GM18870 (cell line): Measurements from ENCODE around the gene MCF2L.
"Not testable (repeated sequence)": the region's sequence is repeated elsewhere in the genome, so short reads cannot be mapped to it uniquely, and the experiment has no call there.

Experiments used
- ATAC-seq: cut with Tn5 transposase; IDR thresholded peaks from one replicate; pipeline ENCODE4 v1.9.1; 2021; ENCODE audit warnings: moderate library complexity; ENCODE audit not compliant: unreplicated experiment

MCF2L gene

GRCh38 chr13:113029487-113030258 lies 60.7 kb downstream of the MCF2L start:
- ATAC-seq, result no peak

DNA sequence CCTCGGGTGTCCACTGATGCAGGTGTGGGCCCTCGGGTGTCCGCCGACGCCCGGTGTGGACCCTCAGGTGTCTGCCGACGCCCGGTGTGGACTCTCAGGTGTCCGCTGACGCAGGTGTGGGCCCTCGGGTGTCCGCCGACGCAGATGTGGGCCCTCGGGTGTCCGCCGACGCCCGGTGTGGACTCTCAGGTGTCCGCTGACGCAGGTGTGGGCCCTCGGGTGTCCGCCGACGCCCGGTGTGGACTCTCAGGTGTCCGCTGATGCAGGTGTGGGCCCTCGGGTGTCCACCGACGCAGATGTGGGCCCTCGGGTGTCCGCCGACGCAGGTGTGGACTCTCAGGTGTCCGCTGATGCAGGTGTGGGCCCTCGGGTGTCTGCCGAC lies 61.2 kb downstream of the MCF2L start:
- not testable (repeated sequence) for ATAC-seq

DNA sequence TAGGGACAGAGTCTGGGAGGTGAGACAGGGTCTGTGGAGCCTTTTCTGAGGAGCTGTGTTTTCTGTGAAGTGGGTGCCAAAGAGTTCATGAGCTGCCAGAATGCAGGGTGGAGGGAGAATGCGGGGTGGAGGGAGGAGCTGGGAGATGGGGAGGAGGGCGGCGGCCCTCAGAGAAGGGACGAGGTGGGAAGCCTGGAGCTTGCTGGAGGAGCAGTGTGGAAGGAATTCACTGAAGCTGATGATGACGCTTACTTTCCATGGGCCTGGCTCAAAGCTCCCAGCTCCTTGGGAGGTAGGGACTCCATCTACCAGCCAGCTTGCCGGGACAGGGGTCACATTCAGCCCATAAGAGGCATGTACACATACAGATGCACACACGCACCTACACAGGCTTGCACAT lies 62.5 kb downstream of the MCF2L start:
- ATAC-seq, result no peak

DNA sequence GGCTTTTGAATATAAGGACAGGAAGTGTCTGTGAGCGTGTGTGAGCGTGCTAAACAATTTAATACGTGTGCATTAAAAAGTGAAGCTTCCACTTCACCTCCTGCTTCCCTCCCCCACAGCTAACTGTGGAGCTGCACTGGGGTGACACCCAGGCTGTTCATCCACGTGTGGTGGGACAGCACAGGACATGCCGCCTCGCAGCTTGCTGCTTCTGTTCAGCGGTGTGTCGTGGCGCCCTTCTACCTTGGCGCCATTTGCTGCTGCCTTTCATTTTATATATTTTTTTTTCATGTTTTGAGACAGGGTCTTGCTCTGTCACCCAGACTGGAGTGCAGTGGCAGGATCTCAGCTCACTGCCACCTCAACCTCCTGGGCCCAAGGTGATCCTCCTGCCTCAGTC lies 63.3 kb downstream of the MCF2L start:
- ATAC-seq, result no peak

GRCh38 chr13:113033054-113033850 lies 64.2 kb downstream of the MCF2L start:
- no peak for ATAC-seq

DNA sequence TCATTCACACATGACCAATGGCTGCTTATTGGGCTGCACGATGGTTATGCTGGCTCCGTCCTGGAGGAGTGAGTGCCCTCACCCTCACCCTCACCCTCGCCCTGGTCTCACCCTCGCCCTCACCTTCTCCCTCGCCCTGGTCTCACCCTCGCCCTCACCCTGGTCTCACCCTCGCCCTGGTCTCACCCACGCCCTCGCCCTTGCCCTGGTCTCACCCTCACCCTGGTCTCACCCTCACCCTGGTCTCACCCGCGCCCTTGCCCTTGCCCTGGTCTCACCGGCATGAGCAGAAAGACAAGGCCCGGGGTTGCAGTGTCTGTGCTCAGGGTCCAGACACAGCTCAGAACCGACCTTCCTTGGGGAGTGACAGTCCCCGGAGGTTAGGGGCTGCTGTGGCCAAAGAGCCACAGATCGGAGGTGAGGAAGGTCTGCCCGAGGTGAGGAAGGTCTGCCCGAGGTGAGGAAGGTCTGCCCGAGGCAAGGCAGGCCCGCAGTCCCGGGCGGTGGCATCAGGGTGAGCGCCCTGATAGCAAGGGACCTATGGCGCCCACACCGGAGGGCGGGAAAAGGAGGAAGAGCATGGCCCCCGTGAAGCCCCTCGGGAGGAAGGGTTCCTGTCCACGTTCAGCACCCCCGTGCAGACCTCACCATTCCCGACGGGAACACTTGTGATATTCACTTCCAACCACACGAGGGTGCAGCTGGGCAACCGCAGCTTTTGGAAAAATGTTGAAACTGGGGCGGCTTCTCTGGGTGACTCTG lies 65.6 kb downstream of the MCF2L start:
- no peak for ATAC-seq

DNA sequence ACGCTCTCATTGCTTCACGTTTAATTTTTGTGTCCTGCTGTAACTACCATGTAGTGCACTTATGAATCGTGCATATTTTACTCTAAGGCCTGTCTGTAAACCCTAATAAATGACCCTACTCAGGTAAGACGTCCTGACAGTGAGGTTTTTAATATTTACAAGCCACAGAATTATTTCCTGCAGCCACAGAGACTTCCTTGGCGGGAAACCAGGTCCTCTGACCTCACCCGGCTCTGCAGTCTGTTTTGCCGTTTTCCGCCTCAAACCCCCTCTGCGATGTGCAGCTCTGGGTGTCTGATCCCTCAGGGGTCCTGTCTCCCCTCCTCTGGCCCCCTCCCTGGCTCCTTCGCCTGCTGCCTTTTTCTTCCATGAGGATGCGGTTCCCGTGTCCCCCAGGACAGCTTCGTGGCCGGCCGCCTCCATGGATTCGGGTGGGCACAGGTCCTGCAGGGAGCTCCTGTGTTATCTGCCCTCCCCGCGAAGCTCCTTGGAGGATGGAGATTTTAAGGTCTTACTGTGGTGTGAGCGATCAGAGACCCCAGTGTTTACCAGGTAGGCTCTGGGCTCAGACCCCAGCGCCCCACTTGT lies 66.3 kb downstream of the MCF2L start:
- ATAC-seq, result no peak

DNA sequence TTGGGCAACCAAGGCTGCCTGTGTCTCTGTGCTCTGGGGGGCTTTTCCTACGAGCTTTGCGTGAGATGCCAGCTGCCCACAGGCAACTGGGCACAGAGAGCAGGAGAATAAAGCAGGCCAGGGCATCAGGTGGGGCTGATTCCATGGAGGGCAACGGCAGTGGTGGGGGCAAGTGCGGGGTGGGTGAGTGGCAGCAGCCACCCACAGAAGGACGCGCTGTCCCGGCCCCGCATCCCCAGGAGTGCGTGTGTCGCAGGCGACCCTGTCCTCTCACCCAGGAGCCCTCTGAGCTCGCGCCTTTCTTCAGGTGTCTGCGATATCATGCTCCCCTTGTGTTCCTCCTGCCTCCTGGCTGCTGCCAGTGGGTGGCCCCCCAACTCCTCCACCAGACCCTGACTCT lies 67.4 kb downstream of the MCF2L start:
- ATAC-seq, result no peak

DNA sequence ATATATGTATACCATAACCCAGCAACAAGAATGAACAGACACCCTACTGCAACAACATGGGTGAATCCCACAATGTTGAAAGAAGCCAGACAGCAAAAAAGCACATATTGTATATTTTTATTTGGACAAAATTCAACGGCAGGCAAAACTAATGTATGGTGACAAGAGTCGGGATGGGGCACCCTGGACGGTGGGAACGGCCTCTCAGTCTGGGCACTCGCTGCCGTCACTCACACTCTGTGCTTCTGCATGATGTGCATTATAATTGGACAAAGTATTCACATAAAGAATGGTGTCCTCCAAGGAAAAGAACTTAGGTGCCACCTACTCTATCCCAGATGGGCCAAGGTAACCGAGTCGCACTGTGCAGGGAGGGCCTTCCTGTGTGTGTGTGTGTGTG lies 71.0 kb downstream of the MCF2L start:
- no peak for ATAC-seq

GRCh38 chr13:113040597-113041292 lies 71.7 kb downstream of the MCF2L start:
- ATAC-seq, result no peak

DNA sequence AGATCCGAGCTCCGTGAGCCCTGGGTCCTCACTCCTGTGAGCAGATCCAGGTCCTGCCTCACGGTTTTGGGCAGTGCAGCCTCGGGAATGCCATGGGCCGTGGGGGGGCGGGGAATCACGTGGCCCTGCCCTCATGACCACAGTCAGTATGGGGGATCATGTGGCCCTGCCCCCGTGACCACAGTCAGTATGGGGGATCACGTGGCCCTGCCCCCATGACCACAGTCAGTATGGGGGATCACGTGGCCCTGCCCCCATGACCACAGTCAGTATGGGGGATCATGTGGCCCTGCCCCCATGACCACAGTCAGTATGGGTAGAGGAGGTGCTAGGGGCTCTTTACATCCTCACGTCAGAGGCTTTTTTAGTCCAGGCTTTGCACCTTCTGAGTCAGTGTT lies 72.3 kb downstream of the MCF2L start:
- no peak for ATAC-seq

GRCh38 chr13:113041896-113042295 lies 72.9 kb downstream of the MCF2L start:
- ATAC-seq, result no peak

DNA sequence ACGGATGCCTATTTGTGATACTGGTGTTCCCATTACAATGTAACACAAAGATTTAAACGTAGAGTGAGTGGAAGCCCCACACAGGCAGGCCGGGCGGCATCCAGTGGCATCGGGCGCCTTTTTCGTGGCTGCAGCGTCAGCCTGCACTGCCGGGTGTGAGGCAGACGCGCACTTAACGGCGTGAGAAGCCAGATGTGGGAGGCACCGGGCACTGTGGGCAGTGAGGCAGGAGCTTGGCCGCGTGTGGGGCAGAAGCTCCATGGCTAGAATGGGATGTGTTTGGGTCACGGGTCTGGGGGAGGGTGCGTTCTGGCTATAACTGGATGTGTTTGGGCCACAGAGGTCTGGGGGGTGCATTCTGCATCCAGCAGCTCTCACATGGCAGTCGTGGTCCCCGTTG lies 73.4 kb downstream of the MCF2L start:
- no peak for ATAC-seq

DNA sequence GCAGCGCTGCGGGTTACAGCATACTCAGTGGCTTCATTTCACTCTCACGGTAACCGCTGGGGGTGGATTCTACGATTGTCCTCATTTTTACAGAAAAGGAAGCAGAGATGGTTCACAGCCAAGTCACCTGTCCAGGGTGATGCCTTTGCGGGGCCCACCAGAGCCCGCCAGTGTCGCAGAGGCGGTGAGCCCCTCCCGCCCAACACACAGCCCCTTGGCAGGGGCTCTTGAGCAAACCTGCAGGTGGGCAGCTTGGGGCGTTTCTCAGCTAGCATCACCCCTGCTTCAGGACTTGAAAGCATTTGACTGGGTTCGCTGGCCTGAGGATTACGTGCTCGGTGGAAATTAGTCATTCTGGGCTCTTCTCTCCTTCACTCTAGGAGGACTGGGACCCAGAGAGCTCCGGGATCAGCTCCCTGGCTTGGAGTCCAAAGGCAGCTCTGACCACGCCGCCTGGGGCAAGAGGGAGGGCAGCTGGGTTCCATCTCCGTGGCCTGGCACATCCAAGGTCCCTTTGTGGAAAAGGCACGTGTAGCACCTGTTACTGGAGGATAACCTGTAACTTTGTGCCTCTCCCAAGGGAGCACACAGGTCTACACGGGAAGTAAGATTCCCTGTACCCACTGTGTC lies 74.1 kb downstream of the MCF2L start:
- ATAC-seq, result no peak

DNA sequence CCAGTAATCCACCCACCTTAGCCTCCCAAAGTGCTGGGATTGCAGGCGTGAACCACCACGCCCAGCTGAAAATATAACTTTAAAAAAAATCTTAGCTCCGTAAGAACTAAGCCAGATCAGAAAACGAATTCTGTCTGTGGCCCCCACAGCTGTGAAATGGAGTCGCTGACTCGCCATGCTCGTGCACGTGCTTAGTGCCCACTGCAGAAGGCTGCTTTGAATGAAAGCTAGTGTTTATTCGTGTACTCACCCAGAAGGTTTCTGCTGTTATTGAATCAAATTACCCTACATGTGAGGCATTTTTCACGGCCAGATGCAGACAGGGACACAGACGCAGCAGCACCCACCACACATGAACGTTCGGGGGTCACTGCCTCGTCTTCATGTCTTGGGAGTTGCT lies 74.9 kb downstream of the MCF2L start:
- no peak for ATAC-seq

GRCh38 chr13:113044391-113045114 lies 75.5 kb downstream of the MCF2L start:
- no peak for ATAC-seq

- no peak for ATAC-seq
These were observed 76.5 kb downstream of the MCF2L start for GRCh38 chr13:113045251-113046127.

GRCh38 chr13:113046128-113046882 lies 77.3 kb downstream of the MCF2L start:
- ATAC-seq, result no peak
